ENCODE results near the gene TBC1D2B.

GRCh38 chr15:78079298-78080087 lies 2.0 kb upstream of the TBC1D2B start:
- no peak for TF ChIP-seq CTCF (IDR thresholded peaks at IDR 0.05)
- TF ChIP-seq POLR2AphosphoS5 (IDR thresholded peaks at IDR 0.05; ENCODE audit: insufficient read depth in 1 of 2, low read depth in 1 of 2): no peak
- TF ChIP-seq POLR2A (IDR thresholded peaks at IDR 0.05): no peak
